Measurements from ENCODE around the gene NUMB.
"Not testable (repeated sequence)": the region's sequence is repeated elsewhere in the genome, so short reads cannot be mapped to it uniquely, and the experiment has no call there.

The NUMB gene

DNA sequence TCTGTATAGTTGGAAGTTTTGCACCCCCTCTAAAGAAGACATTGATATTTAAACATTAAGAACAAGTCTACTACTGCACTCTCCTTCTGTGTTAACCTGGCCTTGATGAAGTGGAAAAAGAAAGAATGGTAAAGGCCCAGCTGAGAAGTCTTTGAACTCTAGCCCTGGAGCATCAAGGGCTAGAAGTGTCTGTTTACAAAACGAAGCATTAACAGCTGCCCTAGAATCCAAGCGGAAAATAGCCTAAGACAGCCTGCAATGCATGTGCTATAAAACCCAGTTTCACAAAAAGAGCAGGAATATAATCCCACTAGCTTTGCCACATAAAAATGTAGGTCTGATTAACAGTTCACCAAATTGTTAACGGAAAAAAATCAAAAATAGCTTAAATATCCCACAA, 60.5 kb downstream of the NUMB start:
- no peaks in the 10 kb centered on the region for H3K27me3 ChIP-seq (ENCODE audit: control insufficient read depth, insufficient read depth, low read length)
- H3K9ac ChIP-seq (ENCODE audit: low read depth, low read length): no peak overlapping the region
- no peaks in the 10 kb centered on the region for H3K36me3 ChIP-seq (ENCODE audit: control insufficient read depth, insufficient read depth, low read length)
- H3K4me3 ChIP-seq (ENCODE audit: low read depth, low read length): no peak overlapping the region
- H3K9me3 ChIP-seq (ENCODE audit: control insufficient read depth, insufficient read depth, low read length): no peaks in the 10 kb centered on the region
- H3K4me1 ChIP-seq (ENCODE audit: control insufficient read depth, insufficient read depth, low read length): no peaks in the 10 kb centered on the region

GRCh38 chr14:73394317-73394716, 64.0 kb downstream of the NUMB start:
- Histone ChIP-seq H3K36me3 (ENCODE audit: control insufficient read depth, insufficient read depth, low read length) (no peaks in the 10 kb centered on the region), H3K9me3 (ENCODE audit: control insufficient read depth, insufficient read depth, low read length) (no peaks in the 10 kb centered on the region), H3K4me1 (ENCODE audit: control insufficient read depth, insufficient read depth, low read length) (no peaks in the 10 kb centered on the region), H3K9ac (ENCODE audit: low read depth, low read length) (no peak overlapping the region), H3K4me3 (ENCODE audit: low read depth, low read length) (no peak overlapping the region), H3K27me3 (ENCODE audit: control insufficient read depth, insufficient read depth, low read length) (no peaks in the 10 kb centered on the region)

DNA sequence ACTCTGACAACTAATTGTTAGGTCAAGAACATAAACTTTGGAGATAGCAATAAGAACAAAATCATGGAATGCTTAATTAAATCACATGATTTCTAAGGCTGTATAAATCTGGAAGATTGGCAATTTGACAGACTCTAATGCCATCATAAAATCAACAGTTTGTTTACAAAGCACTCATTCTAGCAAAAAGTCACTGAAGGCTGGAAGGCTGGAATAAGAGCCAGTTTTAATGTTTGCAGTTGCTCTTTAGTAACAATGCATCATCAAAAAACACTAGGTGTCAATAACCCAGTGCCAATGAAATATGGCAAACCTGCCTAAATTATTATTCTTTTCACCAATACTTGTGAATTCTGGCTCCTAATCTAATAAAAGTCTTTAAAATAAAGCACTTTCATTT, 65.0 kb downstream of the NUMB start:
- no peaks in the 10 kb centered on the region for H3K4me1 ChIP-seq (ENCODE audit: control insufficient read depth, insufficient read depth, low read length)
- no peaks in the 10 kb centered on the region for H3K9me3 ChIP-seq (ENCODE audit: control insufficient read depth, insufficient read depth, low read length)
- no peaks in the 10 kb centered on the region for H3K36me3 ChIP-seq (ENCODE audit: control insufficient read depth, insufficient read depth, low read length)
- H3K9ac ChIP-seq (ENCODE audit: low read depth, low read length): no peak overlapping the region
- no peaks in the 10 kb centered on the region for H3K27me3 ChIP-seq (ENCODE audit: control insufficient read depth, insufficient read depth, low read length)
- H3K4me3 ChIP-seq (ENCODE audit: low read depth, low read length): no peak overlapping the region

DNA sequence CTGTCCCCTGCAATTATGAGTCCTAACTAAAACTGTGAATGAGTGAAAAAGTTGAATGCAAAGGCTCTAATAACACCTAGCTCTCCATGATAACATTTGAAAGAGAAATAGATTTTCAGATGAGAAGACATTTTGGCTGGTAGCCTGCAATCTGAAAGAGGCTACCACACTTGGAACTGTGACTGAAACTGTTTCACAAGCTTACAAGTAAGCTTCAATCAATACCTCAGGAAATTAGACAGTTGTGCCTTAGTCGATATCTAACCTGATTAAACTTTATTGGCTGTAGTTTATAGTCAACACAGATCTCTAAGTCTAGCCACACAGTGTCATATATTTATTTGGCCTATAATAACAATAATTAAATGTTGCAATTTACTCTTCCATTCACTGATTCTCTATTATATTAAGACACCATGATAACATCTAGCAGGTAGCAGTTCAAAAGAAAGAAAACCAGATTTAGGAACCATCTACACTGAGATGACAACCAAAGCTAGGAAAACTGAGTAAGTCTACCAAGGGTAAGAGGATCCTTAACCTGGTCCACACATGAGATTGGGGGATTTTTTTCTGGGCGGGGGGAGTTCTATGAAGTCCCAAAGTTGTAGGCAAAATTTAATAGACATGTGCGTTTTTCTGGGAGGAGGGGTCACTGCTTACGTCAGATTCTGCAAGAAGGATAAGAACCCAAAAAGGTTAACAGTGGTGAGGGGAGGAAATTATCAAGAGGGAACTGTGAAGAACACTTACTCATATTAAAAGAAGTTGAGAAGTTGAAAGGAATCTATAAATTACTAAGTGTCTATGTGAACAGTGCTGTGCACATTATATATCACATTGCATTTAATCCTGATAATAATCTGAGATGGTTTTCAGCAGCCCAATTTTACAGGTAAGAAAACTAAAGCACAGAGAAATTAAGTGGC, 65.8 kb downstream of the NUMB start:
- Histone ChIP-seq H3K9me3 (ENCODE audit: control insufficient read depth, insufficient read depth, low read length) (no peaks in the 10 kb centered on the region), H3K9ac (ENCODE audit: low read depth, low read length) (no peak overlapping the region), H3K4me1 (ENCODE audit: control insufficient read depth, insufficient read depth, low read length) (no peaks in the 10 kb centered on the region), H3K4me3 (ENCODE audit: low read depth, low read length) (no peak overlapping the region), H3K27me3 (ENCODE audit: control insufficient read depth, insufficient read depth, low read length) (no peaks in the 10 kb centered on the region), H3K36me3 (ENCODE audit: control insufficient read depth, insufficient read depth, low read length) (no peaks in the 10 kb centered on the region)

GRCh38 chr14:73387860-73388259, 70.5 kb downstream of the NUMB start:
- not testable (repeated sequence) for H3K9me3 ChIP-seq (ENCODE audit: control insufficient read depth, insufficient read depth, low read length); H3K4me3 ChIP-seq (ENCODE audit: low read depth, low read length); H3K27me3 ChIP-seq (ENCODE audit: control insufficient read depth, insufficient read depth, low read length); H3K4me1 ChIP-seq (ENCODE audit: control insufficient read depth, insufficient read depth, low read length); H3K36me3 ChIP-seq (ENCODE audit: control insufficient read depth, insufficient read depth, low read length); H3K9ac ChIP-seq (ENCODE audit: low read depth, low read length)

DNA sequence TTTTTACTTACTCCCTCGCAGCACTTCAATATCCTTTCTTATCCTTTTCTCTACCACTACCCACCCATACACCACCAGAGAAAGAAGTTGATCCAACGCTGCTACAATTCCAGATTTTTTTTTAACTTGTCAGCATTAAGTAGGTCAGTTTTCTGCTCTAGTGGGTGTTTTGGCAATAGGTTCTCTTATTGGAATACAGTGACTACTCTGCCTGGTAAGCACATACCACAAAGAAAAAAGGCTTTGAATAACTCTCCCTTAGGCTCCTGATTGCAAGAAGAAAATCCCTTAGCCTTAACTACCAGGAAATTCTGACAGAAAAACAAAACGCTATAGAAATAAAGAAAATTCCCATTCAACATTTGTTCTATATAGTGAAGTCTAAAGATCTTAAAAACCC, 72.0 kb downstream of the NUMB start:
- Histone ChIP-seq H3K9ac (ENCODE audit: low read depth, low read length) (no peak overlapping the region), H3K36me3 (ENCODE audit: control insufficient read depth, insufficient read depth, low read length) (no peaks in the 10 kb centered on the region), H3K27me3 (ENCODE audit: control insufficient read depth, insufficient read depth, low read length) (no peaks in the 10 kb centered on the region), H3K9me3 (ENCODE audit: control insufficient read depth, insufficient read depth, low read length) (no peaks in the 10 kb centered on the region), H3K4me1 (ENCODE audit: control insufficient read depth, insufficient read depth, low read length) (no peaks in the 10 kb centered on the region), H3K4me3 (ENCODE audit: low read depth, low read length) (no peak overlapping the region)

GRCh38 chr14:73385021-73385420, 73.3 kb downstream of the NUMB start:
- H3K36me3 ChIP-seq (ENCODE audit: control insufficient read depth, insufficient read depth, low read length); H3K27me3 ChIP-seq (ENCODE audit: control insufficient read depth, insufficient read depth, low read length); H3K9ac ChIP-seq (ENCODE audit: low read depth, low read length); H3K4me1 ChIP-seq (ENCODE audit: control insufficient read depth, insufficient read depth, low read length); H3K9me3 ChIP-seq (ENCODE audit: control insufficient read depth, insufficient read depth, low read length); H3K4me3 ChIP-seq (ENCODE audit: low read depth, low read length): not testable (repeated sequence)

GRCh38 chr14:73383356-73383755, 75.0 kb downstream of the NUMB start:
- H3K4me3 ChIP-seq (ENCODE audit: low read depth, low read length): no peak overlapping the region
- H3K27me3 ChIP-seq (ENCODE audit: control insufficient read depth, insufficient read depth, low read length): no peaks in the 10 kb centered on the region
- H3K4me1 ChIP-seq (ENCODE audit: control insufficient read depth, insufficient read depth, low read length): no peaks in the 10 kb centered on the region
- H3K36me3 ChIP-seq (ENCODE audit: control insufficient read depth, insufficient read depth, low read length): no peaks in the 10 kb centered on the region
- H3K9ac ChIP-seq (ENCODE audit: low read depth, low read length): no peak overlapping the region
- no peaks in the 10 kb centered on the region for H3K9me3 ChIP-seq (ENCODE audit: control insufficient read depth, insufficient read depth, low read length)

DNA sequence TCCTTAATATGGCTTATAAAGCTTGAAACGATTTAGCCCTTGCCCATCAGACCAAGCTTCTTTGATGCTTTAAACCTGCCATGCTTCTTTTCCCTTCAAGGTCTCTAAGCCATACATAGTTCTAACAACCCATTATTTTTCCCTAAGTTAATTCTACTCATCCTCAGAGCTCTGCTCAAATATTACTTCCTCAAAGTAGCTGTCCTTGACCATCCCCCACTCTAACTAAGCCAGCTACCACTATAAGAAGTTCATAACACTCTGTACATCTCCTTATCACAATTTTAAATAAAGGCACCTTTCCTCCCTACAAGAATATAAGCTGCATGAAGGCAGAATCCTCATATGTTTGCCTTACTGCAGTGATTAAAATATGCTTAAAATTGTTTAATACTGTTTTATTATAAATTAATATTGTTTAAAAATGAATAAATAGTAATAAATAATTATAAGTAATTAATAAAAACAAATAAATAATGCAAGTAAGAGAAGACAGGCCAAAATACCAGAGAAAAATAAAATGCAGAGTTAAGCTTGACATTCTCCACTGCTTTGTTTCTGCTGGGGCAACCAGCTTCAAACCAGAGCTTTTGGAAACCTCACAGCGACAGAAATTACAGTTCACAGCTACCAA, 76.8 kb downstream of the NUMB start:
- H3K27me3 ChIP-seq (ENCODE audit: control insufficient read depth, insufficient read depth, low read length): no peaks in the 10 kb centered on the region
- no peaks in the 10 kb centered on the region for H3K9me3 ChIP-seq (ENCODE audit: control insufficient read depth, insufficient read depth, low read length)
- H3K4me1 ChIP-seq (ENCODE audit: control insufficient read depth, insufficient read depth, low read length): no peaks in the 10 kb centered on the region
- no peak overlapping the region for H3K9ac ChIP-seq (ENCODE audit: low read depth, low read length)
- no peaks in the 10 kb centered on the region for H3K36me3 ChIP-seq (ENCODE audit: control insufficient read depth, insufficient read depth, low read length)
- no peak overlapping the region for H3K4me3 ChIP-seq (ENCODE audit: low read depth, low read length)

GRCh38 chr14:73376585-73376984, 81.8 kb downstream of the NUMB start:
- Histone ChIP-seq H3K36me3 (ENCODE audit: control insufficient read depth, insufficient read depth, low read length) (no peaks in the 10 kb centered on the region), H3K9me3 (ENCODE audit: control insufficient read depth, insufficient read depth, low read length) (no peaks in the 10 kb centered on the region), H3K4me3 (ENCODE audit: low read depth, low read length) (no peak overlapping the region), H3K9ac (ENCODE audit: low read depth, low read length) (no peak overlapping the region), H3K4me1 (ENCODE audit: control insufficient read depth, insufficient read depth, low read length) (no peaks in the 10 kb centered on the region), H3K27me3 (ENCODE audit: control insufficient read depth, insufficient read depth, low read length) (no peaks in the 10 kb centered on the region)

- H3K27me3 ChIP-seq (ENCODE audit: control insufficient read depth, insufficient read depth, low read length): no peaks in the 10 kb centered on the region
- no peaks in the 10 kb centered on the region for H3K4me1 ChIP-seq (ENCODE audit: control insufficient read depth, insufficient read depth, low read length)
- no peak overlapping the region for H3K9ac ChIP-seq (ENCODE audit: low read depth, low read length)
- H3K4me3 ChIP-seq (ENCODE audit: low read depth, low read length): no peak overlapping the region
- H3K9me3 ChIP-seq (ENCODE audit: control insufficient read depth, insufficient read depth, low read length): no peaks in the 10 kb centered on the region
- no peaks in the 10 kb centered on the region for H3K36me3 ChIP-seq (ENCODE audit: control insufficient read depth, insufficient read depth, low read length)
These were observed 82.5 kb downstream of the NUMB start for GRCh38 chr14:73375861-73376260.

GRCh38 chr14:73374218-73374617, 84.1 kb downstream of the NUMB start:
- Histone ChIP-seq H3K9me3 (ENCODE audit: control insufficient read depth, insufficient read depth, low read length) (no peaks in the 10 kb centered on the region), H3K36me3 (ENCODE audit: control insufficient read depth, insufficient read depth, low read length) (no peaks in the 10 kb centered on the region), H3K27me3 (ENCODE audit: control insufficient read depth, insufficient read depth, low read length) (no peaks in the 10 kb centered on the region), H3K4me3 (ENCODE audit: low read depth, low read length) (no peak overlapping the region), H3K9ac (ENCODE audit: low read depth, low read length) (no peak overlapping the region), H3K4me1 (ENCODE audit: control insufficient read depth, insufficient read depth, low read length) (no peaks in the 10 kb centered on the region)
